Stomach (tissue), 4 donors: ENCODE measurements around the gene CLPX.

Experiments
- EP300 ChIP-seq: sonication (generic); formaldehyde crosslinking; IDR thresholded peaks from one replicate; pipeline ENCODE4 v1.6.1; 2017; ENCODE audit warnings: antibody characterized with exemption
- TF ChIP-seq, protein P1 (sequence below), 7 experiments: fragments of 450-650 bp in 4 of 7; fragments of 200-600 bp in 3 of 7; sonication (generic) in 3 of 7; IDR thresholded peaks; one replicate each; pipeline ENCODE4 v1.5.1; 2016 to 2019; ENCODE audit warnings: antibody characterized with exemption in 7 of 7, control low read depth in 2 of 7, mild to moderate bottlenecking in 1 of 7

DNA sequence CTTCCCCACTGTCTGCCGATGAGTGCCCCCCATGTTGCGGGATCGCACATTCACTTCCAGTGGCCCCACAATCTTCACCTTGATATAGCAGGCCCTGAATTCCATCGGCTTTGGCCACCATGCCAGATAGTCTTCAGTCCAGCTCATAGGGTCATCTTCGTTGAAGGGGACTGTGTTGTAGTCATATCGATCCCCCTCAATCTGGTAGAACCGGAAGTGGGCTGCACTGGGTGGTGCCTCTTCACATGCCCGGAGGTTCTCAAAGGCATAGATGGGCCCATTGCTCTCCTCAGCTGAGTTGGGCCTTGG is 12.1 kb upstream of the CLPX start:
- TF ChIP-seq, protein P1, sequence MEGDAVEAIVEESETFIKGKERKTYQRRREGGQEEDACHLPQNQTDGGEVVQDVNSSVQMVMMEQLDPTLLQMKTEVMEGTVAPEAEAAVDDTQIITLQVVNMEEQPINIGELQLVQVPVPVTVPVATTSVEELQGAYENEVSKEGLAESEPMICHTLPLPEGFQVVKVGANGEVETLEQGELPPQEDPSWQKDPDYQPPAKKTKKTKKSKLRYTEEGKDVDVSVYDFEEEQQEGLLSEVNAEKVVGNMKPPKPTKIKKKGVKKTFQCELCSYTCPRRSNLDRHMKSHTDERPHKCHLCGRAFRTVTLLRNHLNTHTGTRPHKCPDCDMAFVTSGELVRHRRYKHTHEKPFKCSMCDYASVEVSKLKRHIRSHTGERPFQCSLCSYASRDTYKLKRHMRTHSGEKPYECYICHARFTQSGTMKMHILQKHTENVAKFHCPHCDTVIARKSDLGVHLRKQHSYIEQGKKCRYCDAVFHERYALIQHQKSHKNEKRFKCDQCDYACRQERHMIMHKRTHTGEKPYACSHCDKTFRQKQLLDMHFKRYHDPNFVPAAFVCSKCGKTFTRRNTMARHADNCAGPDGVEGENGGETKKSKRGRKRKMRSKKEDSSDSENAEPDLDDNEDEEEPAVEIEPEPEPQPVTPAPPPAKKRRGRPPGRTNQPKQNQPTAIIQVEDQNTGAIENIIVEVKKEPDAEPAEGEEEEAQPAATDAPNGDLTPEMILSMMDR (IDR thresholded peaks at IDR 0.05), result no peak
- TF ChIP-seq EP300, result no peak
